IPS-NIHi7 (cell line): Measurements from ENCODE around the gene ADGRL1.
A peak's percentile ranks its signal among the peaks of the same experiment; 100 is the strongest.
"Not testable (repeated sequence)": the region's sequence is repeated elsewhere in the genome, so short reads cannot be mapped to it uniquely, and the experiment has no call there.

Experiments used
- DNase-seq: peaks from one replicate; pipeline ENCODE4 v3.0.0; 2012; ENCODE audit warnings: mixed read lengths; ENCODE audit errors: extremely low spot score

ADGRL1 gene

GRCh38 chr19:14205452-14206287 lies at the start of gene ADGRL1:
ADGRL1 (minus strand) TSS chr19:14206169; CDS start chr19:14183602, 22,567 bp downstream.
- DNase-seq: not testable (repeated sequence)

GRCh38 chr19:14255316-14255715 lies 49.3 kb upstream of the ADGRL1 start:
- DNase-seq: not testable (repeated sequence)

- DNase-seq: peak; percentile 25
Measured at GRCh38 chr19:14253822-14254599, 48.0 kb upstream of the ADGRL1 start.

- not testable (repeated sequence) for DNase-seq
Measured at GRCh38 chr19:14252136-14252535, 46.2 kb upstream of the ADGRL1 start.

GRCh38 chr19:14250870-14251269 lies 44.9 kb upstream of the ADGRL1 start:
- DNase-seq: no peak

GRCh38 chr19:14250315-14250714 lies 44.3 kb upstream of the ADGRL1 start:
- DNase-seq: not testable (repeated sequence)

- DNase-seq: not testable (repeated sequence)
Measured at GRCh38 chr19:14249891-14250290, 43.9 kb upstream of the ADGRL1 start.

- not testable (repeated sequence) for DNase-seq
Measured at GRCh38 chr19:14249012-14249754, 43.2 kb upstream of the ADGRL1 start.

- DNase-seq: peak; percentile 73
Measured at GRCh38 chr19:14248578-14249011, 42.6 kb upstream of the ADGRL1 start.

- peak; percentile 64 for DNase-seq
Measured at GRCh38 chr19:14247548-14248471, 41.8 kb upstream of the ADGRL1 start.

GRCh38 chr19:14247205-14247547 lies 41.2 kb upstream of the ADGRL1 start:
- not testable (repeated sequence) for DNase-seq

GRCh38 chr19:14244393-14244792 lies 38.4 kb upstream of the ADGRL1 start:
- DNase-seq: not testable (repeated sequence)

- not testable (repeated sequence) for DNase-seq
Measured at GRCh38 chr19:14243718-14244117, 37.7 kb upstream of the ADGRL1 start.

GRCh38 chr19:14237014-14237941 lies 31.3 kb upstream of the ADGRL1 start:
- no peak for DNase-seq

- not testable (repeated sequence) for DNase-seq
Measured at GRCh38 chr19:14232945-14233344, 27.0 kb upstream of the ADGRL1 start.

GRCh38 chr19:14228446-14229071 lies 22.6 kb upstream of the ADGRL1 start:
- not testable (repeated sequence) for DNase-seq

- not testable (repeated sequence) for DNase-seq
Measured at GRCh38 chr19:14226498-14226897, 20.5 kb upstream of the ADGRL1 start.

- no peak for DNase-seq
Measured at GRCh38 chr19:14222886-14223285, 16.9 kb upstream of the ADGRL1 start.

- DNase-seq: peak; percentile 22
Measured at GRCh38 chr19:14221345-14221744, 15.4 kb upstream of the ADGRL1 start.
